GM12878 (cell line): ENCODE data around the gene SLC31A2.

Experiments used
- CBX5 ChIP-seq: sonication (generic); IDR thresholded peaks from 2 replicates; pipeline ENCODE4 v1.6.1; 2016; ENCODE audit warnings: low read depth, moderate library complexity, mild to moderate bottlenecking, inconsistent platforms
- CHD2 ChIP-seq: IDR thresholded peaks from 2 replicates; pipeline ENCODE4 v1.6.1; 2011; ENCODE audit warnings: low read depth, low read length, improper control_type of control experiment, borderline replicate concordance
- EP300 ChIP-seq, 2 experiments: fragments of 150-350 bp in 1 of 2; IDR thresholded peaks; 2 replicates each; pipeline ENCODE4 v1.6.1; 2011 to 2012; ENCODE audit warnings: low read depth in 2 of 2, low read length in 2 of 2, borderline replicate concordance in 1 of 2, improper control_type of control experiment in 1 of 2, inconsistent platforms in 1 of 2; ENCODE audit not compliant: control insufficient read depth in 1 of 2
- MYC ChIP-seq: IDR thresholded peaks from 2 replicates; pipeline ENCODE4 v1.6.1; 2011; ENCODE audit warnings: mild to moderate bottlenecking, low read length, moderate library complexity, inconsistent platforms; ENCODE audit not compliant: insufficient read depth, insufficient replicate concordance, insufficient read length, severe bottlenecking
- POLR2AphosphoS5 ChIP-seq: IDR thresholded peaks from 2 replicates; pipeline ENCODE4 v1.6.1; 2011; ENCODE audit warnings: mild to moderate bottlenecking, low read length, inconsistent platforms
- TF ChIP-seq, protein P1 (sequence below), 3 experiments: IDR thresholded peaks in 2 of 3; conservative IDR thresholded peaks in 1 of 3; 2 replicates each; pipeline ENCODE4 v1.5.1; 2011; ENCODE audit warnings: low read depth in 3 of 3, low read length in 3 of 3, mild to moderate bottlenecking in 3 of 3, control low read depth in 2 of 3, moderate library complexity in 2 of 3, inconsistent platforms in 1 of 3, mixed read lengths in 1 of 3; ENCODE audit not compliant: control insufficient read depth in 2 of 3, insufficient read depth in 1 of 3; ENCODE audit errors: extremely low read depth in 1 of 3
- TF ChIP-seq, protein P2 (sequence below): fragments of 450-650 bp; IDR thresholded peaks from 2 replicates; pipeline ENCODE4 v1.6.1; 2017; ENCODE audit warnings: borderline replicate concordance

DNA sequence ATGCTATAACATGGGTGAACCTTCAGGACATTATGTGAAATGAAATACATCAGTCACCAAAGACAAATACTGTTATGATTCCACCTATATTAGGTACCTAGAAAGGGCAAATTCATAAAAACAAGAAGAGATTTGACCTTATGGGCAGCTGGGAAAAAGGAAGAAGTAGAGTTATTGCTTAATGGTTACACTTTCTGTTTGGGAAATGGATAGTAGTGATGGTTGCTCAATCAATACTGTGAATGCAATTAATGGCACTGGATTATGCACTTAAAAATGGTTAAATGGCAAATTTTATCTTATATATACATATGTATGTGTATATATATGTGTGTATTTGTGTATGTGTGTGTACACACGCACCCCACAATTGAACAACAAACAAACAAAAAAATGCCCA, 55.1 kb downstream of the SLC31A2 start:
- TF ChIP-seq, protein P1, sequence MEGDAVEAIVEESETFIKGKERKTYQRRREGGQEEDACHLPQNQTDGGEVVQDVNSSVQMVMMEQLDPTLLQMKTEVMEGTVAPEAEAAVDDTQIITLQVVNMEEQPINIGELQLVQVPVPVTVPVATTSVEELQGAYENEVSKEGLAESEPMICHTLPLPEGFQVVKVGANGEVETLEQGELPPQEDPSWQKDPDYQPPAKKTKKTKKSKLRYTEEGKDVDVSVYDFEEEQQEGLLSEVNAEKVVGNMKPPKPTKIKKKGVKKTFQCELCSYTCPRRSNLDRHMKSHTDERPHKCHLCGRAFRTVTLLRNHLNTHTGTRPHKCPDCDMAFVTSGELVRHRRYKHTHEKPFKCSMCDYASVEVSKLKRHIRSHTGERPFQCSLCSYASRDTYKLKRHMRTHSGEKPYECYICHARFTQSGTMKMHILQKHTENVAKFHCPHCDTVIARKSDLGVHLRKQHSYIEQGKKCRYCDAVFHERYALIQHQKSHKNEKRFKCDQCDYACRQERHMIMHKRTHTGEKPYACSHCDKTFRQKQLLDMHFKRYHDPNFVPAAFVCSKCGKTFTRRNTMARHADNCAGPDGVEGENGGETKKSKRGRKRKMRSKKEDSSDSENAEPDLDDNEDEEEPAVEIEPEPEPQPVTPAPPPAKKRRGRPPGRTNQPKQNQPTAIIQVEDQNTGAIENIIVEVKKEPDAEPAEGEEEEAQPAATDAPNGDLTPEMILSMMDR (IDR thresholded peaks at IDR 0.05 in 2 of 3, conservative IDR thresholded peaks at IDR 0.05 in 1 of 3; ENCODE audit: control insufficient read depth in 2 of 3, extremely low read depth in 1 of 3, insufficient read depth in 1 of 3, low read depth in 3 of 3, low read length in 3 of 3): no peak
- TF ChIP-seq, protein P2, sequence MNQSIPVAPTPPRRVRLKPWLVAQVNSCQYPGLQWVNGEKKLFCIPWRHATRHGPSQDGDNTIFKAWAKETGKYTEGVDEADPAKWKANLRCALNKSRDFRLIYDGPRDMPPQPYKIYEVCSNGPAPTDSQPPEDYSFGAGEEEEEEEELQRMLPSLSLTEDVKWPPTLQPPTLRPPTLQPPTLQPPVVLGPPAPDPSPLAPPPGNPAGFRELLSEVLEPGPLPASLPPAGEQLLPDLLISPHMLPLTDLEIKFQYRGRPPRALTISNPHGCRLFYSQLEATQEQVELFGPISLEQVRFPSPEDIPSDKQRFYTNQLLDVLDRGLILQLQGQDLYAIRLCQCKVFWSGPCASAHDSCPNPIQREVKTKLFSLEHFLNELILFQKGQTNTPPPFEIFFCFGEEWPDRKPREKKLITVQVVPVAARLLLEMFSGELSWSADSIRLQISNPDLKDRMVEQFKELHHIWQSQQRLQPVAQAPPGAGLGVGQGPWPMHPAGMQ: no peak
- TF ChIP-seq EP300 (IDR thresholded peaks at IDR 0.05; ENCODE audit: borderline replicate concordance in 1 of 2, control insufficient read depth in 1 of 2, low read depth in 2 of 2, low read length in 2 of 2): no peak
- TF ChIP-seq POLR2AphosphoS5: no peak
- no peak for TF ChIP-seq CBX5
- TF ChIP-seq CHD2: no peak
- no peak for TF ChIP-seq MYC
